Endothelial cell of umbilical vein (primary cell): Measurements from ENCODE around the gene EFR3B. TPM values are rescaled to one million over a fixed set of nuclear protein-coding genes. Genes with fewer than 3 reads are reported as not detected.

Experiments
- BruUV-seq: library from RNA; stranded (reverse); fragments of 400-500 nt; replicated peaks from 2 replicates; lab custom pipeline; 2021; lab: Mats Ljungman, UMichigan
- CTCF ChIA-PET: fragments of 300-600, 350-600 bp; sonication (Branson Sonifier 250); formaldehyde crosslinking; loops from one replicate; lab custom pipeline; 2021; ENCODE audit warnings: antibody characterized with exemption, inconsistent platforms; lab: Charles Lee
- POLR2A ChIA-PET: fragments of 300-600, 350-600 bp; sonication (Branson Sonifier 250); formaldehyde crosslinking; loops from one replicate; lab custom pipeline; 2021; ENCODE audit warnings: antibody characterized with exemption, inconsistent platforms; lab: Charles Lee
- DNase-seq: peaks from one replicate; pipeline ENCODE4 v3.0.0-alpha.2; 2011; ENCODE audit warnings: low read depth, low spot score
- FAIRE-seq: peaks from 2 replicates; lab custom pipeline; 2011; peaks lifted over from hg19 to GRCh38; lab: Jason Lieb, UNC
- H2AFZ ChIP-seq: 2 replicates; pipeline ENCODE4 v1.6.0; 2012; ENCODE audit warnings: low read depth, low read length, control low read depth, inconsistent platforms
- H3K27ac ChIP-seq: 2 replicates; pipeline ENCODE4 v1.5.1; 2011; ENCODE audit warnings: low read depth, mild to moderate bottlenecking, control low read depth, low read length, moderate library complexity; ENCODE audit not compliant: insufficient read depth
- H3K27me3 ChIP-seq, 2 experiments: 2 replicates each; pipeline versions ENCODE4 v1.6.0 to v1.6.1; 2011; ENCODE audit warnings: low read length in 2 of 2, mixed read lengths in 1 of 2; ENCODE audit not compliant: control insufficient read depth in 2 of 2, insufficient read depth in 2 of 2
- H3K36me3 ChIP-seq, 2 experiments: 2 replicates in 1 of 2; 3 replicates in 1 of 2; pipeline ENCODE4 v1.5.1; 2011; ENCODE audit warnings: low read length in 2 of 2, mild to moderate bottlenecking in 1 of 2, moderate library complexity in 1 of 2; ENCODE audit not compliant: control insufficient read depth in 2 of 2, insufficient read depth in 2 of 2; ENCODE audit errors: extremely low read depth in 1 of 2
- H3K4me1 ChIP-seq: 3 replicates; pipeline ENCODE4 v1.5.1; 2011; ENCODE audit warnings: mild to moderate bottlenecking, low read length; ENCODE audit not compliant: control insufficient read depth, insufficient read depth; ENCODE audit errors: extremely low read depth
- H3K4me2 ChIP-seq: 2 replicates; pipeline ENCODE4 v1.6.1; 2011; ENCODE audit warnings: low read length, control low read depth, mixed read lengths; ENCODE audit not compliant: insufficient read depth
- H3K4me3 ChIP-seq, 3 experiments: fragments of 200-600 bp in 1 of 3; sonication (generic), shearing (Covaris generic) in 1 of 3; replicated peaks in 1 of 3; 2 replicates each; pipeline ENCODE4 v1.5.1; 2011 to 2016; ENCODE audit warnings: control low read depth in 3 of 3, low read length in 3 of 3, mild to moderate bottlenecking in 2 of 3, inconsistent platforms in 1 of 3, low read depth in 1 of 3, moderate library complexity in 1 of 3; ENCODE audit not compliant: insufficient read depth in 1 of 3
- H3K79me2 ChIP-seq: 2 replicates; pipeline ENCODE4 v1.6.0; 2012; ENCODE audit warnings: low read length, inconsistent platforms; ENCODE audit not compliant: control insufficient read depth, insufficient read depth
- H3K9ac ChIP-seq: replicated peaks from 2 replicates; pipeline ENCODE3; 2011; ENCODE audit warnings: low read length, control low read depth; ENCODE audit not compliant: insufficient read depth; ENCODE audit errors: extremely low read depth
- H3K9me1 ChIP-seq: replicated peaks from 3 replicates; pipeline ENCODE4 v1.6.0; 2011; ENCODE audit warnings: mild to moderate bottlenecking, low read length; ENCODE audit not compliant: control insufficient read depth, insufficient read depth; ENCODE audit errors: extremely low read depth
- H3K9me3 ChIP-seq: replicated peaks from 2 replicates; pipeline ENCODE4 v1.5.1; 2012; ENCODE audit warnings: low read length, inconsistent platforms; ENCODE audit not compliant: control insufficient read depth, insufficient read depth
- H4K20me1 ChIP-seq: replicated peaks from 2 replicates; pipeline ENCODE3; 2011; ENCODE audit warnings: mild to moderate bottlenecking, low read length; ENCODE audit not compliant: control insufficient read depth, insufficient read depth; ENCODE audit errors: extremely low read depth
- EZH2 ChIP-seq: IDR thresholded peaks from 2 replicates; pipeline ENCODE4 v1.6.1; 2012; ENCODE audit warnings: borderline replicate concordance, low read depth, mild to moderate bottlenecking, moderate library complexity, low read length, inconsistent platforms; ENCODE audit not compliant: severe bottlenecking
- FOS ChIP-seq: IDR thresholded peaks from 2 replicates; pipeline ENCODE4 v1.6.1; 2011; ENCODE audit warnings: mild to moderate bottlenecking, low read length, moderate library complexity, borderline replicate concordance; ENCODE audit not compliant: insufficient read depth
- GATA2 ChIP-seq: IDR thresholded peaks from 2 replicates; pipeline ENCODE4 v1.7.0; 2011; ENCODE audit warnings: low read depth, mild to moderate bottlenecking, moderate library complexity, mixed read lengths, low read length; ENCODE audit not compliant: insufficient read length, insufficient read depth
- JUN ChIP-seq: IDR thresholded peaks from 2 replicates; pipeline ENCODE4 v1.6.1; 2011; ENCODE audit warnings: borderline replicate concordance, low read depth; ENCODE audit not compliant: insufficient read length, insufficient read depth
- MYC ChIP-seq: IDR thresholded peaks from one replicate; pipeline ENCODE4 v1.6.1; 2011; ENCODE audit warnings: mild to moderate bottlenecking, low read depth, low read length
- POLR2A ChIP-seq: IDR thresholded peaks from 2 replicates; pipeline ENCODE4 v1.6.1; 2012; ENCODE audit warnings: low read depth, mild to moderate bottlenecking, control low read depth, low read length
- POLR2AphosphoS5 ChIP-seq: IDR thresholded peaks from 2 replicates; pipeline ENCODE4 v1.6.1; 2012; ENCODE audit warnings: low read depth, mild to moderate bottlenecking, control low read depth, low read length, moderate library complexity; ENCODE audit not compliant: insufficient read depth
- dilution Hi-C: fragments of 300-500 bp; cut with MboI; formaldehyde crosslinking; loops from one replicate; pipeline ENCODE4 v1.15.0; 2019; ENCODE audit warnings: low sequenced_read_pairs; ENCODE audit not compliant: extremely low pct_ligation_motif_present
- intact Hi-C: fragments of 100-400 bp; cut with micrococcal nuclease; formaldehyde crosslinking; loops from one replicate; pipeline ENCODE4 v1.10.0; 2022
- polyA plus RNA-seq, 4 experiments: library from polyadenylated mRNA; depleted of rRNA in 3 of 4; stranded (reverse) in 3 of 4; unstranded in 1 of 4; fragments of >200 nt; gene quantifications; 2 replicates each; pipeline versions ENCODE4 v1.2.1 to v1.2.3, GENCODE V29; 2011 to 2012; ENCODE audit warnings: missing spikeins in 1 of 4
- total RNA-seq: library from RNA; stranded (reverse); gene quantifications from 2 replicates; pipeline ENCODE4 v1.2.3, GENCODE V29; 2021
- TF ChIP-seq, protein P1 (sequence below): IDR thresholded peaks from 2 replicates; pipeline ENCODE4 v1.6.1; 2011; ENCODE audit not compliant: insufficient read depth, insufficient read length
- TF ChIP-seq, protein P2 (sequence below), 2 donors: IDR thresholded peaks; 1 replicate in 1 of 2; 2 replicates in 1 of 2; pipeline ENCODE4 v1.5.1; 2011; ENCODE audit warnings: low read length in 2 of 2, mild to moderate bottlenecking in 2 of 2, moderate library complexity in 2 of 2, control low read depth in 1 of 2, inconsistent platforms in 1 of 2, low read depth in 1 of 2; ENCODE audit not compliant: insufficient read depth in 1 of 2; ENCODE audit errors: extremely low read depth in 1 of 2

Gene EFR3B
- total and polyA plus RNA-seq, 2 donors (not counting 3 experiments of a cell fraction or from before 2014, with no cell fraction given): 0.15 to 0.77 TPM

DNA sequence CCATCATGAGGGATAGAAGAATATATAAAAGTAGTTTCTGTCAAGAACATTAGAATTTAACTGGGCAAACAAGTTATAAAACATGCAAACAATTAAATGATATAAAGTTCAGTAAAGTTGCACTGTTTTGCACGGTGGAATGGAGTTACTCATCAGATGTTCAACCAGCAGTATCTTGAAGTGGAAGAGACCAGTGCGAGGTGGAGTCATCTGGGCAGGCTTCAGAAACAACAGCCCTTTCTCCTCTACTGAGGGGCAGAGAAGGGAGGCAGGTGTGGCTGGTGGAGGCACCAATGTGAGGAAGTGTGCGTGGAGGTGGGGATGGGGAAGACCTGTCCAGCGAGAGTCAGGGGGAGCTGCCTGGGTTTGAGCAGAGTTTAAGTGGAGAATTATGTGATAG lies 7.5 kb downstream of the EFR3B start:
- H2AFZ ChIP-seq: no peak overlapping the region
- BruUV-seq: no TSS peak
- no peaks in the 10 kb centered on the region for H3K27me3 ChIP-seq
- H3K4me2 ChIP-seq: no peak overlapping the region
- intact Hi-C loops: no loop called here
- no peak overlapping the region for H3K4me3 ChIP-seq
- H3K9me1 ChIP-seq: no peaks in the 10 kb centered on the region
- no peak for FAIRE-seq
- CTCF ChIA-PET: interaction anchor here (0.7 to 1.7 kb wide), 4 partner anchors 8 to 423 kb away, joined by 3 to 5 read pairs (median 3); no protein-coding TSS in a partner anchor
- no peaks in the 10 kb centered on the region for H3K36me3 ChIP-seq
- H3K27ac ChIP-seq: no peak overlapping the region
- POLR2A ChIA-PET: no interaction called here
- no peaks in the 10 kb centered on the region for H3K4me1 ChIP-seq
- DNase-seq: no peak
- H4K20me1 ChIP-seq: no peaks in the 10 kb centered on the region
- no peak overlapping the region for H3K9ac ChIP-seq
- TF ChIP-seq, protein P1, sequence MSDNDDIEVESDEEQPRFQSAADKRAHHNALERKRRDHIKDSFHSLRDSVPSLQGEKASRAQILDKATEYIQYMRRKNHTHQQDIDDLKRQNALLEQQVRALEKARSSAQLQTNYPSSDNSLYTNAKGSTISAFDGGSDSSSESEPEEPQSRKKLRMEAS: no peak
- TF ChIP-seq, protein P2, sequence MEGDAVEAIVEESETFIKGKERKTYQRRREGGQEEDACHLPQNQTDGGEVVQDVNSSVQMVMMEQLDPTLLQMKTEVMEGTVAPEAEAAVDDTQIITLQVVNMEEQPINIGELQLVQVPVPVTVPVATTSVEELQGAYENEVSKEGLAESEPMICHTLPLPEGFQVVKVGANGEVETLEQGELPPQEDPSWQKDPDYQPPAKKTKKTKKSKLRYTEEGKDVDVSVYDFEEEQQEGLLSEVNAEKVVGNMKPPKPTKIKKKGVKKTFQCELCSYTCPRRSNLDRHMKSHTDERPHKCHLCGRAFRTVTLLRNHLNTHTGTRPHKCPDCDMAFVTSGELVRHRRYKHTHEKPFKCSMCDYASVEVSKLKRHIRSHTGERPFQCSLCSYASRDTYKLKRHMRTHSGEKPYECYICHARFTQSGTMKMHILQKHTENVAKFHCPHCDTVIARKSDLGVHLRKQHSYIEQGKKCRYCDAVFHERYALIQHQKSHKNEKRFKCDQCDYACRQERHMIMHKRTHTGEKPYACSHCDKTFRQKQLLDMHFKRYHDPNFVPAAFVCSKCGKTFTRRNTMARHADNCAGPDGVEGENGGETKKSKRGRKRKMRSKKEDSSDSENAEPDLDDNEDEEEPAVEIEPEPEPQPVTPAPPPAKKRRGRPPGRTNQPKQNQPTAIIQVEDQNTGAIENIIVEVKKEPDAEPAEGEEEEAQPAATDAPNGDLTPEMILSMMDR (IDR thresholded peaks at IDR 0.05; ENCODE audit: extremely low read depth in 1 of 2, insufficient read depth in 1 of 2, low read depth in 1 of 2, low read length in 2 of 2): no peak
- TF ChIP-seq POLR2A (no peak), JUN (no peak), POLR2AphosphoS5 (no peak), FOS (no peak), EZH2 (no peak), MYC (no peak), GATA2 (no peak)
- H3K79me2 ChIP-seq: no peaks in the 10 kb centered on the region
- H3K9me3 ChIP-seq: no peaks in the 10 kb centered on the region
- dilution Hi-C loops: no loop called here
